Right renal cortex interstitium (tissue), 3 donors: ENCODE measurements around the gene ATL3. TPM values are rescaled to one million over a fixed set of nuclear protein-coding genes. Genes with fewer than 3 reads are reported as not detected.
"Not testable (repeated sequence)": the region's sequence is repeated elsewhere in the genome, so short reads cannot be mapped to it uniquely, and the experiment has no call there.

ENCODE experiments used
- DNase-seq, 3 donors: peaks; one replicate each; pipeline ENCODE4 v3.0.0-alpha.2; 2013; ENCODE audit warnings: low read depth in 3 of 3, low spot score in 2 of 3
- polyA plus RNA-seq, 3 donors: library from polyadenylated mRNA; unstranded; fragments of 120-200 nt; gene quantifications; one replicate each; pipeline ENCODE4 v1.2.1, GENCODE V29; 2013; ENCODE audit not compliant: insufficient read length in 3 of 3

ATL3 gene
- polyA plus RNA-seq, 3 donors, result 16.2 to 17.6 (median 17.0) TPM

DNA sequence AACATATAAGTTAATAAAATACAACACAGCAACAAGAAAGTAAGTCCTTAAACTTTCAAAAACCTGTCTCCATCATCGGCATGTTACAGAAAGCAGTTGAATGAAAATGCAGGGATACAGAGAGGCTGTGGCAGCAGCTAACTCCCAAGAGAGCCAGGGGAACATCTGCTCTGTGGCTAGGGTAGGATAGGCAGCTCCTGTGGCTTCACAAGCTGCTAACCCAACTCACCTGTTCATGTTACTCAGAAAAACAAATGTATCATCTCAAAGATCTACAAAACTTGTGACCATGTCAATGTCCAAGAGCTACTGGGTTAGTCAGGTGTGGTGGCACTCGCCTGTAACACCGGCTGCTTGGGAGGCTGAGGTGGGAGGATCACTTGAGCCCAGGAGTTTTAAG, 41.8 kb downstream of the ATL3 start:
- no peak for DNase-seq

DNA sequence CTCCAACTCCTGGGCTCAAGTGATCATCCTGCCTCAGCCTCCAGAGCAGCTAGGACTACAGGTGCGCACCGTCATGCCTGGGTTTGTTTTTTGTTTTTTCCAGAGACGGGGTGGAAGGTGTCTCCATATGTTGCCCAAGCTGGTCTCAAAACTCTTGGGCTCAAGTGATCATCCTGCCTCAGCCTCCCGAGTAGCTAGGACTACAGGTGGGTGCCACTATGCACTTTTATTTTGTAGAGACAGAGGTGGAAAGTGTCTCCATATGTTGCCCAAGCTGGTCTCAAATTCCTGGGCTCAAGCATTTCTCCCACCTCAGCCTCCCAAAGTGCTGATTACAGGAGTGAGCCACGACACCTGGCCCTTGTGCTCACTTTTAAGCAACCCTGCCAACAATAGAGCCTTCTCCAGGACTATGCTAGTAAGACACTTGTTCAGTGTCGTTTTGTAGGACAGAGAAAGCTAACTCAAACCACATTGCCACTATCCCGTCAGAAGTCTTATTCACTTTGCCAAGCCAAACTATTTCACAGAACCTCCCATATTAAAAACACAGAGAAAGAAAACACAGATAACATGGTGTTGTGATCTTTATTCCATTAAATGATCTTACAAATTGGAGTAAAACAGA, 47.5 kb downstream of the ATL3 start:
- no peak for DNase-seq

GRCh38 chr11:63622323-63622722, 48.9 kb downstream of the ATL3 start:
- peak in 1 of 3 donors; percentile 10 for DNase-seq

- no peak for DNase-seq
Measured at GRCh38 chr11:63621071-63621470, 50.1 kb downstream of the ATL3 start.

GRCh38 chr11:63619967-63620366, 51.2 kb downstream of the ATL3 start:
- no peak for DNase-seq

DNA sequence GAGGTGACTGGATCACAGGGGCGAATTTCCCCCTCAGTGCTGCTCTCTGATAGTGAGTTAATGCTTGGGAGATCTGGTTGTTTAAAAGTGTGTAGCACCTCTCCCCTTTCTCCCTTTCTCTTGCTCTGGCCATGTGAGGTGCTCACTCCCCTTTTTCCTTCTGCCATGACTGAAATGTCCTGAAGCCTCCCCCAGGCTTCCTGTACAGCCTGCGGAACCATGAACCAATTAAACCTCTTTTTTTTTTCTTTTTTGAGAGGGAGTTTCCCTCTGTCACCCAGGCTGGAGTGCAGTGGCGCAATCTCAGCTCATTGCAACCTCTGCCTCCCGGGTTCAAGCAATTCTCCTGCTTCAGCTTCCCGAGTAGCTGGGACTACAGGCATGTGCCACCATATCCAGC, 53.5 kb downstream of the ATL3 start:
- not testable (repeated sequence) for DNase-seq

DNA sequence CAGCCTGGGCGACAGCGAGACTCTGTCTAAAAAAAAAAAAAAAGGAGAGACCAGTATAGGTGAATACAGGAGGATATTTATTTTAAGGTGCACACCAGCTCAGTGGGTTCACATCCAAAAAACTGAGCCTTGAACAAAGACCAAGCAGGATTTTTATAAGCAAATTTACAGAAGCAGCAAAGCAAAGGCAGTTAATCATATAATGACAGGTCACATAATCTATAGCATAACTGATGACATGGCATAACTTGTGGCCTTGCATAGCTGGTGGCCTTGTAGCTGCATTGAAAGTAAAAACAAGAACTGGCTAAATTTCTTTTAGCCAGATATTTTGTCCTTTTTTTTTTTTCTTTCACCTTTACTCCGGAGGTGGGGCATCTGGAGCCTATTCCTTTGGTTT, 54.2 kb downstream of the ATL3 start:
- no peak for DNase-seq

DNA sequence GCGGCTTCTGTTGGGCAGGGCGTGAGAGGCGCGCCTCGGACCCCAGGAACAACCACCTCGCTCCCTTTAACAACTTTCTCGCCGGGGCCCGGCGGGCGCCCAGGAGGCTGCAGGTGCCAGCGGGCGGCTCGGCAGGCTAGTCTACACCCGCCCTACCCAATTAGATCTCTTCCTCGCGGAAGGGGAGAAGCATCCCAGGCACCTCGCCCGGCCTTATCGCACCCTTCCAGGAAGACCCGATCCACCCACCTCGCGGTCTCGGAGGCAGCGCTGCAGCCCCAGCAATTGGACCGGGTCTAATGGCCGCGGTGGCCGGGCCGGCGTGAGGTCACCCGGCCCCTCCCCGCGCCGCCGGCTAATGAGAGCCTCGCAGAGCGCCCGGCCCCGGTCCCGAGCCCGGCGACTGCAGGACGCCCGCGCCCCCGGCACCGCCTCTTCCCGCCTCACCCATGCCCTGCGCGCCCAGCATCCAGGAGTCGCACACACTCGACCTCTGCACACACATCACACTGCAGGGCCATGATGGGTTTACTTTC, 57.0 kb downstream of the ATL3 start, which contains the start of gene PLAAT3:
PLAAT3 (minus strand) TSS at position 298 of the 536 bp plus-strand sequence. CDS start 419 bp downstream, outside the sequence.
- DNase-seq, result no peak

- DNase-seq, result no peak
Measured at GRCh38 chr11:63613517-63614135, 57.5 kb downstream of the ATL3 start.

DNA sequence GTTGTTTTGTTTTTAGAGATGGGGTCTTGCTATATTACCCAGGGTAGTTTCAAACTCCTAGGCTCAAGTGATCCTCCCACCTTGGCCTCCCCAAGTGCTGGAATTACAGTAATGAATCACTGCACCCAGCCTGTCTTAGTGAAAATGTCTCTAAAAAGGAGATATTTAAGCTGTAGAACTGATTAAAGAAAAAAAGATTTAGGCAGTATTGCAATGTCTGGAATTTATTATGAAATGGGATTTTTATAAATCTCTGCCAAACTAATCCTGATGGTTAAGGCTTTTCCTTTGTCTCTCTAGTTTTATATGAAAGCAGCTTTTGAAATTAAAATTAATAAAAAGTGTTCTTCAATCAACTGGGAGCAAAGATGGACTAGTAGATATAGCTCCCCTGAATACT, 59.0 kb downstream of the ATL3 start:
- DNase-seq, result no peak

- DNase-seq, result no peak
Measured at GRCh38 chr11:63611395-63611747, 59.8 kb downstream of the ATL3 start.

GRCh38 chr11:63610604-63611394, 60.4 kb downstream of the ATL3 start:
- DNase-seq, result no peak

GRCh38 chr11:63609971-63610580, 61.1 kb downstream of the ATL3 start:
- DNase-seq, result no peak

GRCh38 chr11:63609536-63609935, 61.6 kb downstream of the ATL3 start:
- DNase-seq, result no peak

DNA sequence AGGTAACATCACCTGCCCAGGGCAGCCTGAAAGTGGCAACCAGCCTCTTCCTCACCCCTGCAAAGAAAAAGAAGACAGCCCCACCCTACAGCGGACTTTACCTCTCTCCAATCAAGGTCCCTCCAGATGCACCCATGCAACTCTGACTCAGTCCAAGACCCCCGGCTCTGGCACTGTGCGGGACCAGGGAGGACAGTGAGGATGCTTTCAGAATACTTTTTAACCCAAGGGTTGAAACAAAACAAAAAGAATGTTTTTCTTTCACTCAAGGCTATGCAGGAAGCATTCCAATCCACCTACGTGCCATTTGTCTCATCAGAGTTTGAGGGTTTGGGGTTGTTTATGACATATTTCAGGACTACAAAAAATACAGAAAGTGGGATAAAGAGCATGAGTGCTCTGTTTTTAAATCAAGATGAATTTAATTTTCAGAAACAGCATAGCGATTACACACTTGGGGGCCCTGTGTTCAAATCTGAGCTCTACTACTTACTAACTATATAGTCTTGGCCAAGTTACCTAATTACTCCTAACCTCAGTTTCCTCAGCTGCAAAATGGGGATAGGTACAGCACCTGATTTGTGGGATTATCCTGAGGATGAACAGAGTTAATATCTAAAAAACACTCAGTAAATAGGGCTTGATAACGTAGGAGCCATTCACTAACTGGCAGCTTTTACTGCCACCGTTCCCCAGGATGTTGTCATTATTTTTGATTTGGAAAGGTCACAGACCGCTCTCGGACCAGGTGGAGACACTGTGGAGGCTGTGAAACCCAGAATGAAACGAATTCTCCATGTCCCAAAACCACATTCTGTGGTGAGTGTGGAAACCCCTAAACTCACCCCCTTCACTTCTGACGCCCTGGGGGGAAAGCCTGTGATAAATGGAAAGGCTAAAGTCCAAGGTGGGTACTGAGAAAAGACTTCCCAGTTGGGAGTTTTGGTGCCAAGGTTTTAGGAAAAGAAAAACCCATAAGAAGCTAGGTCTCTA, 62.5 kb downstream of the ATL3 start:
- no peak for DNase-seq

DNA sequence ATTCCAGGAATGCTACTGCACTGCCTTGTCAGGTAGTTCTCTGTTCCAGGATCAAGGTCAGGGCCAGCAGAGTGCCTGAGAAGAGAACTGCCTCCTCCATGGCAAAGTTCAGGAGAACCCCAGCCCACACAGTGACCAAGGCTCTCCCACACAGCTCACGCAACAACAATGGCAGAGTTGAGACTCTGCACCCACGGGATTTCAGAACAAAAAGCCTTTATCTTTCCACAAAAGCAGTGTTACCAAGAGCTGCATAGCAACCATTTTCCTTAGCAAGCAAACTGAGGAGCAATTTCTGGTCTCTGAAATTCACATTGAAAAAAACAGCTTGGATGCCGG, 68.0 kb downstream of the ATL3 start:
- DNase-seq, result no peak

- not testable (repeated sequence) for DNase-seq
Measured at GRCh38 chr11:63602290-63603179, 68.6 kb downstream of the ATL3 start.

- no peak for DNase-seq
Measured at GRCh38 chr11:63599211-63600122, 71.7 kb downstream of the ATL3 start.
